Measurements from ENCODE around the gene TTLL5. TPM values are rescaled to one million over a fixed set of nuclear protein-coding genes. Genes with fewer than 3 reads are reported as not detected.

The TTLL5 gene
- polyA plus RNA-seq, 1 donor from 2014 or later = 10.4 TPM

Other genes with a start within 250 kb of the TTLL5 start
- 14.9 TPM for gene JDP2, start 233.2 kb upstream of the TTLL5 start, polyA plus RNA-seq
- gene BATF, start 138.8 kb upstream of the TTLL5 start, polyA plus RNA-seq = 21.9 TPM
- 0.29 TPM for gene FLVCR2, start 82.6 kb upstream of the TTLL5 start, polyA plus RNA-seq
- gene ERG28, start 370 bp upstream of the TTLL5 start, polyA plus RNA-seq = 25.5 TPM

All from IgD-negative memory B cell (primary cell).